ENCODE data around the gene NRAP.

Gene NRAP

DNA sequence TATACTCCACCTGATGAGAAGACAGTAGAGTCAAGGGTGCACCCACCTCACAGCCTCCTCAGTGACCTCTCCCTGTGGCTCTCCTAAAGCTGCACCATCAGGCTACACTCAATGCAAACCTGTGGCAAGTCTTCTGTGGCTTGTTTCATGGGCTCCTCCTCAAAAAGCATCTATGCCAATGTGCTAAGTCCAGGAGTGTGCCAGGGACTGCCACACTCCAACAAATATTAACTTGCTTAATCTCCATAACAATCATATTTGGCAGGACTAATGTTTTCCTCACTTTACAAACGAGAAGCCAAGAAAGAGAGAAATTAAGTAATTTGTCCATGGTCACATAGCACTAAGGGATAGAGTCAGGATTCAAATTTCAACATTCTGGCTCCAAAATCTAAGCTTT, 11.9 kb downstream of the NRAP start:
- no peak for TF ChIP-seq EP300 (IDR thresholded peaks at IDR 0.05; ENCODE audit: borderline replicate concordance)
- TF ChIP-seq ZBTB7A (IDR thresholded peaks at IDR 0.05; ENCODE audit: low read depth), result no peak
- no peak for TF ChIP-seq CEBPB (IDR thresholded peaks at IDR 0.05)
- TF ChIP-seq FOXM1 (IDR thresholded peaks at IDR 0.05; ENCODE audit: borderline replicate concordance, low read depth), result no peak
- TF ChIP-seq, protein P1, sequence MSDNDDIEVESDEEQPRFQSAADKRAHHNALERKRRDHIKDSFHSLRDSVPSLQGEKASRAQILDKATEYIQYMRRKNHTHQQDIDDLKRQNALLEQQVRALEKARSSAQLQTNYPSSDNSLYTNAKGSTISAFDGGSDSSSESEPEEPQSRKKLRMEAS (IDR thresholded peaks at IDR 0.05), result no peak
- TF ChIP-seq TAF1 (IDR thresholded peaks at IDR 0.05; ENCODE audit: low read depth), result no peak

DNA sequence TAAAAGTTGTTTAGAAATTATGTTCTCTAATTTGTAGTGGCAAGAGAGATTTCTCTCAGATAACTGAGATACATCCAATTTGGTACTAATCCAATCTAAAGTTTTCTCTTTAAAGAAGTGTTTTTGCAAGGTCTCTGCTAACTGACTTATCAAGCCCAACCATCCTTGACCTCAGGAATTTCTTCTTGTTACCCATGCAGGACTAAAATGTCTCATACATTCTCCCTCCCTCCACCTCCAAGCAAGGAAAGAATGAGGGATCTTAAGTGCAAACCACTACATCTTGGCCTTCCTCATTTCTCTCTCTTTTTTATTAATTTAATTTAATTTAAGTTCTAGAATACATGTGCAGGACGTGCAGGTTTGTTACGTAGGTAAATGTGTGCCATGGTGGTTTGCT, 12.8 kb downstream of the NRAP start:
- TF ChIP-seq NFIC (IDR thresholded peaks at IDR 0.05) (no peak), CREB1 (IDR thresholded peaks at IDR 0.05; ENCODE audit: low read depth) (no peak), TAF1 (IDR thresholded peaks at IDR 0.05; ENCODE audit: low read depth) (no peak), EP300 (IDR thresholded peaks at IDR 0.05; ENCODE audit: borderline replicate concordance) (no peak), EGR1 (IDR thresholded peaks at IDR 0.05) (no peak), RAD21 (IDR thresholded peaks at IDR 0.05; ENCODE audit: low read depth) (no peak), FOXM1 (IDR thresholded peaks at IDR 0.05; ENCODE audit: borderline replicate concordance, low read depth) (no peak), CEBPB (IDR thresholded peaks at IDR 0.05) (no peak), YY1 (IDR thresholded peaks at IDR 0.05; ENCODE audit: low read depth) (no peak), ZBTB7A (IDR thresholded peaks at IDR 0.05; ENCODE audit: low read depth) (no peak), TEAD4 (IDR thresholded peaks at IDR 0.05) (no peak), TCF12 (IDR thresholded peaks at IDR 0.05; ENCODE audit: low read depth) (no peak)
- TF ChIP-seq, protein P1 (IDR thresholded peaks at IDR 0.05), result no peak
- TF ChIP-seq, protein P2, sequence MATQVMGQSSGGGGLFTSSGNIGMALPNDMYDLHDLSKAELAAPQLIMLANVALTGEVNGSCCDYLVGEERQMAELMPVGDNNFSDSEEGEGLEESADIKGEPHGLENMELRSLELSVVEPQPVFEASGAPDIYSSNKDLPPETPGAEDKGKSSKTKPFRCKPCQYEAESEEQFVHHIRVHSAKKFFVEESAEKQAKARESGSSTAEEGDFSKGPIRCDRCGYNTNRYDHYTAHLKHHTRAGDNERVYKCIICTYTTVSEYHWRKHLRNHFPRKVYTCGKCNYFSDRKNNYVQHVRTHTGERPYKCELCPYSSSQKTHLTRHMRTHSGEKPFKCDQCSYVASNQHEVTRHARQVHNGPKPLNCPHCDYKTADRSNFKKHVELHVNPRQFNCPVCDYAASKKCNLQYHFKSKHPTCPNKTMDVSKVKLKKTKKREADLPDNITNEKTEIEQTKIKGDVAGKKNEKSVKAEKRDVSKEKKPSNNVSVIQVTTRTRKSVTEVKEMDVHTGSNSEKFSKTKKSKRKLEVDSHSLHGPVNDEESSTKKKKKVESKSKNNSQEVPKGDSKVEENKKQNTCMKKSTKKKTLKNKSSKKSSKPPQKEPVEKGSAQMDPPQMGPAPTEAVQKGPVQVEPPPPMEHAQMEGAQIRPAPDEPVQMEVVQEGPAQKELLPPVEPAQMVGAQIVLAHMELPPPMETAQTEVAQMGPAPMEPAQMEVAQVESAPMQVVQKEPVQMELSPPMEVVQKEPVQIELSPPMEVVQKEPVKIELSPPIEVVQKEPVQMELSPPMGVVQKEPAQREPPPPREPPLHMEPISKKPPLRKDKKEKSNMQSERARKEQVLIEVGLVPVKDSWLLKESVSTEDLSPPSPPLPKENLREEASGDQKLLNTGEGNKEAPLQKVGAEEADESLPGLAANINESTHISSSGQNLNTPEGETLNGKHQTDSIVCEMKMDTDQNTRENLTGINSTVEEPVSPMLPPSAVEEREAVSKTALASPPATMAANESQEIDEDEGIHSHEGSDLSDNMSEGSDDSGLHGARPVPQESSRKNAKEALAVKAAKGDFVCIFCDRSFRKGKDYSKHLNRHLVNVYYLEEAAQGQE (IDR thresholded peaks at IDR 0.05; ENCODE audit: low read depth), result no peak
- TF ChIP-seq, protein P3, sequence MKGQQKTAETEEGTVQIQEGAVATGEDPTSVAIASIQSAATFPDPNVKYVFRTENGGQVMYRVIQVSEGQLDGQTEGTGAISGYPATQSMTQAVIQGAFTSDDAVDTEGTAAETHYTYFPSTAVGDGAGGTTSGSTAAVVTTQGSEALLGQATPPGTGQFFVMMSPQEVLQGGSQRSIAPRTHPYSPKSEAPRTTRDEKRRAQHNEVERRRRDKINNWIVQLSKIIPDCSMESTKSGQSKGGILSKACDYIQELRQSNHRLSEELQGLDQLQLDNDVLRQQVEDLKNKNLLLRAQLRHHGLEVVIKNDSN (IDR thresholded peaks at IDR 0.05), result no peak

DNA sequence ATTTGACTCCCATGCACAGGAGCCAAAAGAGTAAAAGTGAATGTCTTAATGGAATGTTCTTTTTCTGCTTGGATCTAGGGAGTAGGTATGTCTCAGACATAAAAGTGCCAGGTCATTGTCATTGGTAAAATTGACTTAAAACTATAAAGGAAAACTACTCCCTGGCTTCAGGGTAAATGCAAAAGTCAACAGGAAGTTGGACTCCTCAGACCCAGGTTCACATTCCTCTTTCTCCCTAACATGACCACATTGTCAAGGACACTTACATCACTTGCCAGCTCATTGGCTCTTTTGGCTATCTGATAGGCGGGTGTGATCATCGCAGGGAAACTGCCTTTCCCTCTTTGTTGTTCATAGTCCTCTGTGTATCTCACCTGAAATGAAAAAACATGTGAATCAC, 13.7 kb downstream of the NRAP start:
- TF ChIP-seq CREB1 (IDR thresholded peaks at IDR 0.05; ENCODE audit: low read depth) (no peak), NFIC (IDR thresholded peaks at IDR 0.05) (no peak), TCF12 (IDR thresholded peaks at IDR 0.05; ENCODE audit: low read depth) (no peak), CEBPB (IDR thresholded peaks at IDR 0.05) (no peak), FOXM1 (IDR thresholded peaks at IDR 0.05; ENCODE audit: borderline replicate concordance, low read depth) (no peak), RAD21 (IDR thresholded peaks at IDR 0.05; ENCODE audit: low read depth) (no peak), YY1 (IDR thresholded peaks at IDR 0.05; ENCODE audit: low read depth) (no peak)
- TF ChIP-seq, protein P3 (IDR thresholded peaks at IDR 0.05), result no peak
- TF ChIP-seq, protein P1 (IDR thresholded peaks at IDR 0.05), result no peak
- TF ChIP-seq, protein P2 (IDR thresholded peaks at IDR 0.05; ENCODE audit: low read depth), result no peak

DNA sequence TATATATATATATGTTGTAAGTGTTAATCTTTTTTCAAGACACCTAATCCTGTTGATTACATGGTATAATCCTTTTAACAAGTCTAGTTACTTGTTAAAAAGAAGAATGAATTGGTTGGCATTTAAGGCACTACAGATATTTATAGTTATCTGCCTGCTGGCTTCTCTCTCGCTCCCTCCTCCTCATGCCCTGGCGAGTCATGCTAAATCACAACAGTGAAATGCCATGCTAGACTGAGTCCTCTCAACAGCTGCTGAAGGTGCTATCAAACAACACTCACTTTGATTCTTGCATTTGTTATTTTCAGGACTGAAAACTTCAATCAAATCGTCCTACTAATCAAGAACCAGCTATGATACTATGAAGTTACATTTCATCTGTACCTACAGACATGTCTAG, 15.4 kb downstream of the NRAP start:
- TF ChIP-seq CREB1 (IDR thresholded peaks at IDR 0.05; ENCODE audit: low read depth), result no peak
- TF ChIP-seq, protein P3 (IDR thresholded peaks at IDR 0.05), result no peak

DNA sequence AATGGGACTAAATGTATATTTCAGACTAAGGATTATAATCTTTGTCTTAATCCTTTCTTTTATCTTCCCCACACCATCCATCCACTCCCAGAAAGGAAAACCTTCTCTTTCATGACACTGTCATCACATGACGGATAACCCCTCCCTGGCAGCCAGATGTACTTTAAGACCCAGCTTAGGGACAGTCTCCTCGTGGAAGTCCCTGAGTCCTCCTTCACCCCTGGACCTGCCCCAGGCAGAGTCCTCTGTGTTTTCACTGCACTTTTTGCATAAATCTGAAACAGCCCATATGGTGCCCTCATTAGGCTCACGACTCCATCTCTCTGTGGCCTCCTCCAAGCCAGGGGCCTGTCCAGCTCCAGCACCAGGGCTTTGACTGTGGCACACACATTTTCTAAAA, 16.0 kb downstream of the NRAP start:
- TF ChIP-seq TAF1 (IDR thresholded peaks at IDR 0.05; ENCODE audit: low read depth), result no peak
- no peak for TF ChIP-seq TEAD4 (IDR thresholded peaks at IDR 0.05)

DNA sequence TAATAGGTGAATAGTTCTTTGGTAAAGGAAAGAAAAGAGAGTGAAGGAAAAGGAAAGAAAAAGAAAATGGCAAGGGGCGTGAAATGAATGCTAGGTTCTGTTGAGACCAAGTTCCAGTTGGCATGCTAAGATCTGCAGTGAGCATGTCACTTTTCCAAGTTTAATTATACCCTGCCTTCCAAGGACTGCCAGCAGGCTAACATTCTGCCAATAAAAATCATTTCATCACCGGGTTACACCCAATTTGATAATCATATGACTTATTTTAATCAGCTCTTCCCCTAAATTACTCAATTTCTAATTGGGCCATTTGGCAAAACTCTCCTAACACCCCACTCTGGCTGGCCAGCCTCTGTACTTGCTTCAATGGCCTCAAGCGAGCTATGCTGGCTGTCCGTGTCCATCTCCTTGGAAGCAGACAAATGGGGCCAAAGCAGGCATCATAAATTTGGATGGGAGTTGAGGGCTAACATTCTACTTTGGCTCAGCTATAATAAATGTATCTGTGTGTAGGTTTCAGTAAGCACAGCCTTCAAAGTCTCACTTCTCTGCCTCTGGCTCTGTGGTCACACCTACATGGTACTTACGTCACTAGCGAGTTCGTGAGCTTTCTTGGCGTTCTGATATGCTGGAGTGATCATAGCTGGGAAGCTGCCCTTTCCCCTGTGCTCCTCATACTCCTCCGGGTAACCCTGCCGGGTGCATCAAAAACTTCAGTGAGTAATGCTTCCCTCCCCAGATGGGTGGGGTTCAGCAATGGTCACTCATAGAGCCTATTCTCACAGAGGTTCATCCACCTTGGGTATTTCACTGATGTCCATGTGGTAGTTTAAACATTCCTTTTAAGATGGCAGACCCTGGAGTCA, 17.3 kb downstream of the NRAP start:
- TF ChIP-seq, protein P2 (IDR thresholded peaks at IDR 0.05; ENCODE audit: low read depth), result no peak
- TF ChIP-seq TEAD4 (IDR thresholded peaks at IDR 0.05) (no peak), ZBTB7A (IDR thresholded peaks at IDR 0.05; ENCODE audit: low read depth) (no peak), EP300 (IDR thresholded peaks at IDR 0.05; ENCODE audit: borderline replicate concordance) (no peak), NFIC (IDR thresholded peaks at IDR 0.05) (no peak), TAF1 (IDR thresholded peaks at IDR 0.05; ENCODE audit: low read depth) (no peak), EGR1 (IDR thresholded peaks at IDR 0.05) (no peak), YY1 (IDR thresholded peaks at IDR 0.05; ENCODE audit: low read depth) (no peak), CREB1 (IDR thresholded peaks at IDR 0.05; ENCODE audit: low read depth) (no peak), FOXM1 (IDR thresholded peaks at IDR 0.05; ENCODE audit: borderline replicate concordance, low read depth) (no peak), TCF12 (IDR thresholded peaks at IDR 0.05; ENCODE audit: low read depth) (no peak), CEBPB (IDR thresholded peaks at IDR 0.05) (no peak), RAD21 (IDR thresholded peaks at IDR 0.05; ENCODE audit: low read depth) (no peak)
- TF ChIP-seq, protein P3 (IDR thresholded peaks at IDR 0.05), result no peak
- TF ChIP-seq, protein P1 (IDR thresholded peaks at IDR 0.05), result no peak

Measured in Ishikawa (cell line).